8988T (cell line): ENCODE measurements around the gene AGBL2.
A peak's percentile ranks its signal among the peaks of the same experiment; 100 is the strongest.
"Not testable (repeated sequence)": the region's sequence is repeated elsewhere in the genome, so short reads cannot be mapped to it uniquely, and the experiment has no call there.

Experiments used
- DNase-seq: peaks from one replicate; pipeline ENCODE4 v3.0.0; 2011

The AGBL2 gene

GRCh38 chr11:47688111-47688510 lies 27.1 kb downstream of the AGBL2 start:
- no peak for DNase-seq

DNA sequence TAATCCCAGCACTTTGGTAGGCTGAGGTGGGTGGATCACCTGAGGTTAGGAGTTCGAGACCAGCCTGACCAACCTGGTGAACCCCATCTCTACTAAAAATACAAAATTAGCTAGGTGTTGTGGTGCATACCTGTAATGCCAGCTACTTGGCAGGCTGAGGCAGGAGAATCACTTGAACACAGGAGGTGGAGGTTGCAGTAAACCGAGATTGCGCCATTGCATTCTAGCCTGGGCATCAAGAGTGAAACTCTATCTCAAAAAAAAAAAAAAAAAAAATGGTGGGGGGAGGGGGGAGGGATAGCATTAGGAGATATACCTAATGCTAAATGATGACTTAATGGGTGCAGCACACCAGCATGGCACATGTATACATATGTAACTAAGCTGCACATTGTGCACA lies 28.5 kb downstream of the AGBL2 start:
- DNase-seq: not testable (repeated sequence)

DNA sequence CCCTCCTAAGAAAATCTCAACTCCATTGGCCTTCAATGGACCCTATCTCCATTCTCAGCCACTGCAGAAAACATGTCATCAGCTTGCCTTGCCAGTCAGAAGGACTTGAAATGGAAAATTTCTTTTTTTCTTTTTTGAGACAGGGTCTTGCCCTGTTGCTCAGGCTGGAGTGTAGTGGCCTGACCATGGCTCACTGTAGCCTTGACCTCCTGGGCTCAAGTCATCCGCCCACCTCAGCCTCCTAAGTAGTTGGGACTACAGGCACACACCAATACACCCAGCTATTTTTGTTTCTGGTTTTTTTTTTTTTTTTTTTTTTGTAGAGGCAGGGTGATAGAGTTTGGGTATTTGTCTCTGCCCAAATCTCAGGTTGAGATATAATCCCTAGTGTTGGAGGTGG lies 29.0 kb downstream of the AGBL2 start:
- DNase-seq: no peak

GRCh38 chr11:47675851-47676250 lies 39.3 kb downstream of the AGBL2 start:
- DNase-seq: no peak

DNA sequence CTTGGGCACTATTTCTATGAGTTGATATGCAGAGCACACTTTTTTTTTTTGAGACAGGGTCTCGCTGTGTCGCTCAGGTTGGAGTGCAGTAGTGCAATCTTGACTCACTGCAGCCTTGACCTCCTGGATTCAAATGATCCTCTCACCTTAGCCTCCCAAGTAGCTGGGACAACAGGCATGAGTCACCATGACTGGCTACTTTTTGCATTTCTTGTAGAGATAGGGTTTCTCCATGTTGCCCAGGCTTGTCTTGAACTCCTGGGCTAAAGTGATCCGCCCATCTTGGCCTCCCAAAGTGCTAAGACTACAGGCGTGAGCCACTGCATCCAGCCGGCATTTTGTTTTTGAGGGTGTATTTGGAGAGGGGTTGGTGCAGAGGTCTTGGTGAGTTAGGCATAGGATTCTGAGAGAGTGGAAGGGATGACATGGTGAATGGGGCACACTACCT lies 42.9 kb downstream of the AGBL2 start:
- DNase-seq: no peak

DNA sequence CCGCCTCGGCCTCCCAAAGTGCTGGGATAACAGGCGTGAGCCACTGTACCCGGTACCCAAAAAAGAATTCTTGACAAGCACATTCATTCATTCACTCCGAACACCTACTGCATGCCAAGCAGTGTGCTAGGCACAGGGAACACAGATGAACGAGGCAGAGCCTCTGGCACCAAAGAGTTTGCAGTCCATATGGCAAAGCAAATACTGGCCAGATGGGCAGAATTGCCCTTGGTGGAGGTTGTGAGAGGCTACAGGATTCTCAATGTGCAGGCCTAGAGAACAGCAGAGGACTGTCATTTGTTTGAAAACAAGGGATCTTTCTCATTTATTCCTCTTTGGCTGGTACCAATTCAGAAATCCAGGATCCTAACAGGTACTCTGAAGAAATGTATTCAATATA lies 45.3 kb downstream of the AGBL2 start:
- no peak for DNase-seq

DNA sequence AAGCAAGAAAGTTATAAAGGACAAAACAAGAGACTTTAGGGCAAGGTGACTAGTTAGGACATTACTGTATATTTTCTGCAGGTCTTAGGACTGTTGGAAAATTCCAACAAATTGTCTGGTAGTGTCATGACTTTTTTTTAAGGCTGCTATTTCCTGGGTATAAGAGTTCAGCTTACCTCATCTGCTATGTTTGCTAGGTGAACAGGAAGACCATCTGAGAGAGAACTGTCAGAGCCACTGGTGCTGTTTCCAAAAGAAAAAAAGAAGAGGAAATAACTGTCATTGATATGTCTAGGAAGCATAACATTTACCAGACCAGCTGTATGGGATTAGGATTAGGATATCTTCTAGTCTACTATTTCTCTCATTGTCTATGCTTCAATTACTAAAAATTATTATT lies 46.5 kb downstream of the AGBL2 start:
- DNase-seq: no peak

- no peak for DNase-seq
Measured at GRCh38 chr11:47667555-47667954, 47.6 kb downstream of the AGBL2 start.

DNA sequence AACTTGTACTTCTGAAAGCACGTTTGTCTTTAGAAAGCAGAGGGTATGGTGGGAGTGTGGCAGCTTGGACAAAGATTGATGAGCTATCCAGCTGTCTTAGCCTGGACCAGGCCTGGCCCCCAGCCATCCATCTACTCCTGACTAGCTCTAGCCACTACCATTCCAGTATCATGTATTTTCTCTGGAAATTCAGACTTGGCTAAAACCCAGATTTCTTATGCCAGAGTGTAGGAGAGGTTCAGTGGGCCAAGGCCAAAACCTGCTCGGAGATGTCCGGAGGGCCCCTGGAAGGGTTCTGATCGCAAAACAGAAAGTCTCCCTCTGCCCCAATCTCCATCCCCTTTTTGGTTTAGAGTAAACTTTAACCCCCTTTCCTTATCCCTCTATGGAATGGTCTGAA lies 48.0 kb downstream of the AGBL2 start:
- no peak for DNase-seq

DNA sequence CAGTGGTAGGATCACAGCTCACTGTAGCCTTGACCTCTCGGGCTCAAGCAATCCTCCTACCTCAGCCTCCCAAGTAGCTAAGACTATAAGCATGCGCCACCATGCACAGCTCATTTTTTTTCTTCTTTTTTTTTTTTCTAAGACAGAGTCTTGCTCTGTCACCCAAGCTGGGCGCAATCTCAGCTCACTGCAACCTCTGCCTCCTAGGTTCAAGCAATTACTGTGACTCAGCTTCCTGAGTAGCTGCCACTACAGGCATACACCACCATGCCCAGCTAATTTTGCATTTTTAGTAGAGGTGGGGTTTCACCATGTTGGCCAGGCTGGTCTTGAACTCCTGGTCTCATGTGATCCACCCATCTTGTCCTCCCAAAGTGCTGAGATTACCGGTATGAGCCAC lies 50.2 kb downstream of the AGBL2 start:
- not testable (repeated sequence) for DNase-seq

- no peak for DNase-seq
Measured at GRCh38 chr11:47661245-47661644, 53.9 kb downstream of the AGBL2 start.

DNA sequence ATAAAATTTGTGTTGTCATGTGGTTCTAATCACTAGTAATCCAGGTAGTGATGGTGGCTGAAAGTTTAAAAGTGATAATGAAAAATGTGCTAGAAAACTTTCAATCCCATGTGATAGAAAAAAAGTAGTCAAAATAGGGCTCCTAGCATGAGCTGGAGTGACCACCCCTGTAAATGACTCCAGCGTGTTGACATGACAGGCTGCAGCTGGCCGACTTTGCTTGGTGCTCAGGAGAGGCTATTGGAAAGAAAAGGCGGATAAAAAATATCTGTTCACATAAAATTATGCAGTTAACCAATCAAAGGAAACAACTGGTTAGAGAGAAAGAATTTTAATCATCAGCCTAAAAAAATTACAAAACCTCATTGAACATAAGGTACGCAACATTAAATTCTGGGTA lies 55.9 kb downstream of the AGBL2 start:
- DNase-seq: no peak

DNA sequence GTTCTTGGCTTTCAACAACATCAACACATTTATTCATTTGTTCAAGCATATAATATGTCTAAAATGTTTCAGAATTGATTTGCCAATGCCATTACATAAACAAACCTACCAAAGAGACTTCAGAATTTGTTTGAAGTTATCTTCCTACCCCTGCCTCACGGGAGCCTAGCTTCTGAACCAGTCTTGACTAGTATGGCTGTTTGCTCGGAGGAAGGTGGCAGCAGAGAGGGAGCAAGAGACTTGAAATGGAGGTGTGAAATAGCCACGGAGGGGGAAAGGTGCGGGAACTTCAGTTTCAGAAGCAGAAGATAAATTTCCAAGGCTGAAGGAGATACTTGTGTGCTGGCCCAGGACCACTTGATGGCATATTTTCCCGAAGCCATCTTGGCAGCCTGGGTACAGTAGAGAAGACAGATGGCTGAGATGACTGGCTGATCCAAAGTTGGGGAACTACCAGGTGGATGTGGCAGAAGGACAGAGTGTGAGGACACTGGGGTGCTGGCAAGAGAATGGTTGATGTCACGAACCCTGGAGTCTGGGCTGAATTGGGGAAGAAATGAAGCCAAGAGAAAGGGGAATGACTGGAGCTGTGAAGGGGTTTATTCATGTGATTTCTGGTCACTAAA lies 58.8 kb downstream of the AGBL2 start:
- no peak for DNase-seq

DNA sequence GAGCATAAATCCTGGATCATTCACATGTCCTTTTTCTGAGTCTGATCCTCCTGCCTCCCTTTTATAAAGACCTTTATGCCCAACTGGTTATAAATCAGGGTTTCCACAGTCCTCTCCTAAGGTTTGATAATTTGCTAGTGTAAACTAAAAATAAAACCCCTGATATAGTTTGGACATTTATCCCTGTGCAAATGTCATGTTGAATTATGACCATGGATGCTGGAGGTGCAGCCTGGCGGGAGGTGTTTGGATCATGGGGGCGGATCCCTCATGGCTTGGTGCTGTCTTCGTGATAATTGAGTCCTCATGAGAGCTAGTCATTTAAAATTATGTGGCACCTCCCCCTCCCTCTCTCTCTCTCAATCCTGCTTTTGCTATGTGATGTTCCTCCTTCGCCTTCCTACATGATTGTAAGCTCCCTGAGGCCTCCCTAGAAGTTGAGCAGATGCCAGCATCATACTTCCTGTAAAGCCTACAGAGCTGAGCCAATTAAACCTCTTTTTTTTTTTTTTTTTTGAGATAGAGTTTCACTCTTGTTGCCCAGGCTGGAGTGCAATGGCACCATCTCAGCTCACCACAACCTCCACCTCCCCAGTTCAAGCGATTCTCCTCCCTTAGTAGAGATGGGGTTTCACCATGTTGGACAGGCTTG lies 63.2 kb downstream of the AGBL2 start:
- DNase-seq: no peak

GRCh38 chr11:47649276-47649675 lies 65.9 kb downstream of the AGBL2 start:
- DNase-seq: no peak

- no peak for DNase-seq
Measured at GRCh38 chr11:47646019-47646418, 69.2 kb downstream of the AGBL2 start.

DNA sequence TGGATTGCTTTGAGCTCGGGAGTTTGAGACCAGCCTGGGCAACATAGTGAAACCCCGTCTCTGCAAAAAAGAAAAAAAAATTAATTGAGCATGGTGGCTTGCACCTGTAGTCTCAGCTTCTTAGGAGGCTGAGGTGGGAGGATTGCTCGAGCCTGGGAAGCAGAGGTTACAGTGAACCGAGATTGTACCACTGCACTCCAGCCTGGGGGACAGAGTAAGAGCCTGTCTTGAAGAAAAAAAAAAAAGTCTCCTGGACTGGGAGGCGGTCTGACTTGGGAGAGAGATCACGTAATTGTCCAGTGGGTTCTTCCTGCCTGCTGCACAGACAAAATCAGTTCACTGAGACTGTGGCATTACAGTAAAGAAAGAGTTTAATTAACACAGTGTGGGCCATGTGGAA lies 69.7 kb downstream of the AGBL2 start:
- no peak for DNase-seq

GRCh38 chr11:47642099-47642855 lies 72.9 kb downstream of the AGBL2 start, which contains the start of gene MTCH2:
MTCH2 (minus strand) TSS chr11:47642559; CDS start chr11:47642465, 94 bp downstream.
- DNase-seq: peak; percentile 88

DNA sequence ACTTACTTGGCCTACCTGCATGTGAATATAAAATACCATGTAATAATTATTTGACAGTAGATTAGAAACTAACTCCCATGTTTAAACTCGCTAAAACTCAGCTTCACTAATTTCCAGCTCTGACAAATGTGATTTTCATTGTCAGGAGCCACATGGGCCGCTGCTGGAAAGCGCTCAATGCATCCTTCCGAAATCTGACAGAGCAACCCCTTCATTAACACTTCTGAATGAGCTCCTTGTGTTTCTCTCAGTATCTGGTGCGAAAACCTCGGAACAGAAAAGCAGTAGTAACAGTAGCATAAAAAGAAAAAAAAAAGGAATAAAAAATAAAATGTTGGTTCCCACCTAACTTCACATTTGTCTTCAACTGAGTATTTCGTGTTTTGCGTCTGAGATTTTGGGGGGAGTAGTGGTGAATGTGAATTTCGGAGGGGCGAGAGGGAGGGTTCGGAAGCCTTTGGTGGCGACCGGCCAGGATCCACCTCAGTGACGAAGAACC lies 73.5 kb downstream of the AGBL2 start:
- no peak for DNase-seq

GRCh38 chr11:47640506-47640905 lies 74.7 kb downstream of the AGBL2 start:
- not testable (repeated sequence) for DNase-seq

DNA sequence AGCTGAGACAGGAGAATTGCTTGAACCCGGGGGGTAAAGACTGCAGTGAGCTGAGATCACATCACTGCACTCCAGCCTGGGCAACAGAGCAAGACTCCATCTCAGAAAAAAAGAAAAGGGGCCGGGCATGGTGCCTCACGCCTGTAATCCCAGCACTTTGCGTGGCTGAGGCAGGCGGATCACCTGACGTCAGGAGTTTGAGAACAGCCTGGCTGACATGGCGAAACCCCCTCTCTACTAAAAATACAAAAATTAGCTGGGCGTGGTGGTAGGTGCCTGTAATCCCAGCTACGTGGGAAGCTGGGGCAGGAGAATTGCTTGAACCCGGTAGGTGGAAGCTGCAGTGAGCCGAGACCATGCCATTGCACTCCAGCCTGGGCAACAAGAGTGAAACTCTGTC lies 78.8 kb downstream of the AGBL2 start:
- DNase-seq: not testable (repeated sequence)

GRCh38 chr11:47631473-47631872 lies 83.7 kb downstream of the AGBL2 start:
- no peak for DNase-seq

DNA sequence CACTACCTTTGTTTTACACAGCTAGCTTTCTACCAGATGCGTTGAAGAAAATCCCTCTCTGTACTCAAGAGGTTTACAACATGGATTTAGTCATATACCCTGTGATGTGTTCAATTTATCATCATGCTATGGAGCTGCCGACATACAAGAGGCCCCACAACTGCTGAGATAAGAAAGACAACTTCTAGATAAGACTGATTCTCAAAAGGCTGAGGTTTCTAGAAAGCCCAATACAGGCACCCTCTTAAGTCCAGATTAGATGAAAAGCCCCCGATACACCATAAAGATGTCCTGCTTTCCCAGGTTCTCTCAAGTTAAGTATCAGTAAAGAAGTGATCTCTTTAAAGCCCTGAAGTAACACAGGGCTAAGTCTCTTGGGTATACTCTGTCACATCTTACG lies 87.1 kb downstream of the AGBL2 start:
- DNase-seq: no peak

DNA sequence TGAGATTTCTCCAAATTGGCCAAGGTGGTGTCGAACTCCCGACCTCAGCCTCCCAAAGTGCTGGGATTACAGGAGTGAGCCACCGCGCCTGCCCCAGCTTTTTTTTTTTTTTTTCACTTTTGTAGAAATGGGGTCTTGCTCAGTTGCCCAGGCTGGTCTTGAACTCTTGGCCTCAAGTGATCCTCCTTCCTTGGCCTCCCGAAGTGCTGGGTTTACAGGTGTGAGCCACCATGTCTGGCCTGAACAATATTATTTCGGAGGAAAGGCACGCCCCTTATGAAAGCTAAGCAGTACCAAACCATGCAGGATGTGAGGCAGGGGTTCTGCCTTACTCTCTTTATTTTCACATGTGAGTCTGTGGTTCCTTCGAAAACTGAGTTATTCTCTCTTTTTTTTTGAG lies 88.9 kb downstream of the AGBL2 start:
- no peak for DNase-seq
